Measurements from ENCODE around the gene SUCLG2. TPM values are rescaled to one million over a fixed set of nuclear protein-coding genes. Genes with fewer than 3 reads are reported as not detected.

The SUCLG2 gene
- total and polyA plus RNA-seq, 3 experiments from 2014 or later, result 57.0 to 61.7 (median 59.9) TPM

DNA sequence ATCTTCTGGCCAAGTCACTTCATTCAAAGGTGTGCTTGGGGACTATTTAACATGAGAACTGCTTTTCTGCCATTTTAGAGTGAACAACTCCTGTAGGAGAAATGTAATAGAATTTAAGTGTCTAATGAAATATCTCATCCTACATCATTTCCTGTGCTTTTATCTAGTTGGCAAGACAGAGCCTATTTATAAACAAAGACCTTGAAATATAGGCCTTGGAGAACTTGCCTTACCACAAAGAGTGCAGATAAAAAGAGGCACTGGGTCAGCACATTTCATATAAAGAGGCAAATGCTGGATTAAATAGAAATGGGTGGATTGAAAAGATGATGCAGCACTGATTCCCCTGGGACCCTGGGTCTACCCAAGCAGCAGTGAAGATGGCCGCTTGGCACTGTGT is 278.0 kb downstream of the SUCLG2 start:
- H3K9me3 Mint-ChIP-seq, result no peaks in the 10 kb centered on the region

GRCh38 chr3:67375976-67376375 is 278.4 kb downstream of the SUCLG2 start:
- Histone ChIP-seq H3K27ac (ENCODE audit: low read depth, low read length) (no peak overlapping the region), H3K4me3 (ENCODE audit: low read length) (no peak overlapping the region), H3K4me1 (ENCODE audit: insufficient read depth, low read length) (no peaks in the 10 kb centered on the region), H3K27me3 (ENCODE audit: insufficient read depth, low read length, poor library complexity, severe bottlenecking) (no peaks in the 10 kb centered on the region), H3K9me3 (ENCODE audit: low read length) (no peaks in the 10 kb centered on the region), H3K36me3 (ENCODE audit: insufficient read depth, low read length) (peaks cover 7% of the 10 kb centered on the region)
- DNase-seq, result no peak
- H3K27ac Mint-ChIP-seq, result no peak overlapping the region
- no peaks in the 10 kb centered on the region for H3K27me3 Mint-ChIP-seq
- POLR2A ChIA-PET, result no interaction called here
- CTCF ChIA-PET, result no interaction called here
- H3K9me3 Mint-ChIP-seq, result no peaks in the 10 kb centered on the region
- peaks cover 30 to 69% (median 30%) of the 10 kb centered on the region in 3 donors for H3K36me3 Mint-ChIP-seq
- no peak overlapping the region for H3K4me3 Mint-ChIP-seq
- peaks cover 0 to 11% (median 5%) of the 10 kb centered on the region in 3 donors for H3K4me1 Mint-ChIP-seq

More for the DNA sequence above, 278.0 kb downstream of the SUCLG2 start:
- no peak overlapping the region for H3K4me3 ChIP-seq (ENCODE audit: low read length)
- H3K27ac ChIP-seq (ENCODE audit: low read depth, low read length), result no peak overlapping the region
- no peak for DNase-seq
- Mint-ChIP-seq H3K27me3 (no peaks in the 10 kb centered on the region), H3K36me3 (peaks cover 28 to 70% (median 30%) of the 10 kb centered on the region in 3 donors), H3K4me3 (no peak overlapping the region), H3K4me1 (peaks cover 0 to 11% (median 5%) of the 10 kb centered on the region in 3 donors), H3K27ac (peak overlapping the region in 1 of 8 donors; percentile 16)
- ChIA-PET POLR2A (no interaction called here), CTCF (no interaction called here)
- no peaks in the 10 kb centered on the region for H3K9me3 ChIP-seq (ENCODE audit: low read length)
- peaks cover 7% of the 10 kb centered on the region for H3K36me3 ChIP-seq (ENCODE audit: insufficient read depth, low read length)
- no peaks in the 10 kb centered on the region for H3K4me1 ChIP-seq (ENCODE audit: insufficient read depth, low read length)
- no peaks in the 10 kb centered on the region for H3K27me3 ChIP-seq (ENCODE audit: insufficient read depth, low read length, poor library complexity, severe bottlenecking)

DNA sequence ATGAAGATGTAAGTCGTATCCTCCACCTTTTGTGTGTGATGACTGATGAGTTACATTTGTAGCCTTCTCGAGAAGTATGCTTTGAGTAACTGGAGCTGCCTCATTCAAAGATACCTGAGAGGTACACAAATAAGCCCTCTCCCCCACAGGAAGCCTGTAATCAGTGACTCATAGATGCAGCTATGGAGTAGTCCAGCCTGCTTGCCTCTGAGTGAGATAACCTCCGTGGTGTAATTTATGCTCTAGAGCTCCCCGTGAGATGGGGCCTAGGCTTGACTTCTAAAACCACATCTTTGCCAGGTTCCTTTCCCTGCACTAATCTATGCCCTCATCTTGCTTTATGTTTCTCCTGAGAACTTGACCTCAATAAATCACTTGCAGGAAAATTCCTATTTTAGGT is 291.7 kb downstream of the SUCLG2 start:
- Mint-ChIP-seq H3K4me3 (no peak overlapping the region), H3K9me3 (peaks cover 0 to 2% (median 0%) of the 10 kb centered on the region in 5 donors), H3K4me1 (peaks cover 12 to 19% (median 18%) of the 10 kb centered on the region in 3 donors), H3K27ac (peak overlapping the region in 1 of 8 donors; percentile 54), H3K27me3 (peaks cover 0 to 2% of the 10 kb centered on the region in 2 donors), H3K36me3 (no peaks in the 10 kb centered on the region)
- Histone ChIP-seq H3K9me3 (ENCODE audit: low read length) (no peaks in the 10 kb centered on the region), H3K4me1 (ENCODE audit: insufficient read depth, low read length) (no peaks in the 10 kb centered on the region), H3K27me3 (ENCODE audit: insufficient read depth, low read length, poor library complexity, severe bottlenecking) (no peaks in the 10 kb centered on the region), H3K27ac (ENCODE audit: low read depth, low read length) (no peak overlapping the region), H3K4me3 (ENCODE audit: low read length) (no peak overlapping the region), H3K36me3 (ENCODE audit: insufficient read depth, low read length) (no peaks in the 10 kb centered on the region)
- POLR2A ChIA-PET, result no interaction called here
- CTCF ChIA-PET, result no interaction called here
- no peak for DNase-seq

- Histone ChIP-seq H3K4me1 (ENCODE audit: insufficient read depth, low read length) (no peaks in the 10 kb centered on the region), H3K27ac (ENCODE audit: low read depth, low read length) (no peak overlapping the region), H3K9me3 (ENCODE audit: low read length) (no peaks in the 10 kb centered on the region), H3K36me3 (ENCODE audit: insufficient read depth, low read length) (no peaks in the 10 kb centered on the region), H3K4me3 (ENCODE audit: low read length) (no peak overlapping the region), H3K27me3 (ENCODE audit: insufficient read depth, low read length, poor library complexity, severe bottlenecking) (no peaks in the 10 kb centered on the region)
- Mint-ChIP-seq H3K4me1 (peaks cover 12 to 20% (median 18%) of the 10 kb centered on the region in 3 donors), H3K27me3 (peaks cover 0 to 2% of the 10 kb centered on the region in 2 donors), H3K27ac (peak overlapping the region in 1 of 8 donors; percentile 42), H3K4me3 (no peak overlapping the region), H3K9me3 (no peaks in the 10 kb centered on the region), H3K36me3 (no peaks in the 10 kb centered on the region)
- DNase-seq, result no peak
- ChIA-PET CTCF (no interaction called here), POLR2A (no interaction called here)
Measured at GRCh38 chr3:67361770-67362169, 292.6 kb downstream of the SUCLG2 start.

GRCh38 chr3:67361323-67361722 is 293.1 kb downstream of the SUCLG2 start:
- Histone ChIP-seq H3K36me3 (ENCODE audit: insufficient read depth, low read length) (no peaks in the 10 kb centered on the region), H3K27ac (ENCODE audit: low read depth, low read length) (no peak overlapping the region), H3K4me1 (ENCODE audit: insufficient read depth, low read length) (no peaks in the 10 kb centered on the region), H3K4me3 (ENCODE audit: low read length) (no peak overlapping the region), H3K27me3 (ENCODE audit: insufficient read depth, low read length, poor library complexity, severe bottlenecking) (no peaks in the 10 kb centered on the region), H3K9me3 (ENCODE audit: low read length) (no peaks in the 10 kb centered on the region)
- H3K36me3 Mint-ChIP-seq, result peaks cover 0 to 2% (median 0%) of the 10 kb centered on the region in 3 donors
- no peak for DNase-seq
- peaks cover 0 to 2% of the 10 kb centered on the region in 2 donors for H3K27me3 Mint-ChIP-seq
- peaks cover 12 to 20% (median 18%) of the 10 kb centered on the region in 3 donors for H3K4me1 Mint-ChIP-seq
- H3K4me3 Mint-ChIP-seq, result no peak overlapping the region
- H3K9me3 Mint-ChIP-seq, result no peaks in the 10 kb centered on the region
- CTCF ChIA-PET, result no interaction called here
- POLR2A ChIA-PET, result no interaction called here
- H3K27ac Mint-ChIP-seq, result no peak overlapping the region

DNA sequence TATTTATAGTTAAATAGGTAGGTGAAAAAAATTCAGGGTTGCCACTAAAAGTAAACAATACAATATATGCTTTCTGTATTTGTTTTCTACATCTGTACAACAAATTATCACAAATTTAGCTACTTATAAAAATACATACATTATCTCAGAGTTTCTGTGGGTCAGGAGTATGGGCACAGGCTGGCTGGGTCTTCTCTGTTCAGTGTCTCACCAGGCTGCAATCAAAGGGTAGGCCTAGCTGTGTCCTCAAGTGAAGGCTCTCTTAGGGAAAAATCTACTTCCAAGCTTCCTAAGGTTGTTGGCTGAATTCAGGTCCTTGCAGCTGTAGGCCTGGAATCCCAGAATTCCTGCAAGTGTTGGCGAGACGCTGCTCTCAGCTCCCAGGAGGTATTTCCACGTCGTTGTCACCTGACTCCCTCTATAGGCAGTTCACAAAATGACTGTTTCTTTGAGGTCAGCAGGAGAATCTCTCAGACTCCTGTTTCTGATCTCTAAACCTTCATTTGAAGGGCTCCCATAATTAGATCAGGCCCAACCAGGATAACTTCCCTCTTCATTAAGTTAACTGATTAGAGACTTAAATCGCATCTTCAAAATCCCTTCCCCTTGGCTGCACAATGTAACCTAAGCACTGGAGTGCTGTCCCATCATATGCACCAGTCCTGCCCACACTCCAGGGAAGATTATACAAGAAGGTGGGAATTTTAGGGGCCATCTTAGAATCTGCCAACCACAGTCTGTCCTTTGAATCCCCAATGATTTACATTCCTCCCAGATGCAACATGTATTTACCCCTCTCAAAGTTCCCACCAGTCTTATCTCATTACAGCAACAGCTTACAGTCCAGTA is 296.6 kb downstream of the SUCLG2 start:
- no peak overlapping the region for H3K4me3 Mint-ChIP-seq
- no peaks in the 10 kb centered on the region for H3K9me3 ChIP-seq (ENCODE audit: low read length)
- no peaks in the 10 kb centered on the region for H3K9me3 Mint-ChIP-seq
- H3K36me3 Mint-ChIP-seq, result peaks cover 0 to 3% (median 0%) of the 10 kb centered on the region in 3 donors
- H3K4me1 ChIP-seq (ENCODE audit: insufficient read depth, low read length), result no peaks in the 10 kb centered on the region
- no peaks in the 10 kb centered on the region for H3K27me3 ChIP-seq (ENCODE audit: insufficient read depth, low read length, poor library complexity, severe bottlenecking)
- H3K4me3 ChIP-seq (ENCODE audit: low read length), result no peak overlapping the region
- no peak overlapping the region for H3K27ac ChIP-seq (ENCODE audit: low read depth, low read length)
- H3K27ac Mint-ChIP-seq, result no peak overlapping the region
- H3K4me1 Mint-ChIP-seq, result peaks cover 3 to 9% (median 7%) of the 10 kb centered on the region in 3 donors
- ChIA-PET CTCF (no interaction called here), POLR2A (no interaction called here)
- DNase-seq, result no peak
- H3K36me3 ChIP-seq (ENCODE audit: insufficient read depth, low read length), result no peaks in the 10 kb centered on the region
- peaks cover 0 to 2% of the 10 kb centered on the region in 2 donors for H3K27me3 Mint-ChIP-seq

GRCh38 chr3:67349551-67350174 is 304.7 kb downstream of the SUCLG2 start:
- Histone ChIP-seq H3K4me1 (ENCODE audit: insufficient read depth, low read length) (no peaks in the 10 kb centered on the region), H3K36me3 (ENCODE audit: insufficient read depth, low read length) (no peaks in the 10 kb centered on the region), H3K4me3 (ENCODE audit: low read length) (no peak overlapping the region), H3K27ac (ENCODE audit: low read depth, low read length) (no peak overlapping the region), H3K9me3 (ENCODE audit: low read length) (no peaks in the 10 kb centered on the region), H3K27me3 (ENCODE audit: insufficient read depth, low read length, poor library complexity, severe bottlenecking) (no peaks in the 10 kb centered on the region)
- H3K4me1 Mint-ChIP-seq, result no peaks in the 10 kb centered on the region
- CTCF ChIA-PET, result no interaction called here
- no peaks in the 10 kb centered on the region for H3K27me3 Mint-ChIP-seq
- POLR2A ChIA-PET, result no interaction called here
- H3K4me3 Mint-ChIP-seq, result no peak overlapping the region
- DNase-seq, result no peak
- H3K9me3 Mint-ChIP-seq, result peaks cover 5 to 8% (median 6%) of the 10 kb centered on the region in 5 donors
- H3K36me3 Mint-ChIP-seq, result peaks cover 0 to 3% (median 0%) of the 10 kb centered on the region in 3 donors
- H3K27ac Mint-ChIP-seq, result no peak overlapping the region

GRCh38 chr3:67346081-67346480 is 308.3 kb downstream of the SUCLG2 start:
- no peaks in the 10 kb centered on the region for H3K4me1 ChIP-seq (ENCODE audit: insufficient read depth, low read length)
- ChIA-PET CTCF (no interaction called here), POLR2A (no interaction called here)
- no peak for DNase-seq
- Mint-ChIP-seq H3K9me3 (peaks cover 9 to 19% (median 17%) of the 10 kb centered on the region in 5 donors), H3K4me3 (no peak overlapping the region), H3K4me1 (no peaks in the 10 kb centered on the region), H3K36me3 (peaks cover 0 to 7% (median 0%) of the 10 kb centered on the region in 3 donors), H3K27ac (no peak overlapping the region), H3K27me3 (no peaks in the 10 kb centered on the region)
- no peaks in the 10 kb centered on the region for H3K9me3 ChIP-seq (ENCODE audit: low read length)
- no peaks in the 10 kb centered on the region for H3K36me3 ChIP-seq (ENCODE audit: insufficient read depth, low read length)
- no peak overlapping the region for H3K4me3 ChIP-seq (ENCODE audit: low read length)
- no peaks in the 10 kb centered on the region for H3K27me3 ChIP-seq (ENCODE audit: insufficient read depth, low read length, poor library complexity, severe bottlenecking)
- no peak overlapping the region for H3K27ac ChIP-seq (ENCODE audit: low read depth, low read length)
